PC-3 (cell line): ENCODE measurements around the gene C3orf70. TPM values are rescaled to one million over a fixed set of nuclear protein-coding genes. Genes with fewer than 3 reads are reported as not detected.

Source experiments
- ATAC-seq: fragments of 200-7000 bp; cut with Tn5 transposase; 2 replicates; pipeline ENCODE4 v1.9.1; 2020; ENCODE audit warnings: mild to moderate bottlenecking, moderate library complexity
- BruUV-seq: library from RNA; stranded (reverse); fragments of 400-500 nt; replicated peaks from 2 replicates; lab custom pipeline; 2021; lab: Mats Ljungman, UMichigan
- CTCF ChIA-PET: fragments of 300-600 bp; sonication (Branson Sonifier 250); formaldehyde crosslinking; loops from one replicate; lab custom pipeline; 2022; ENCODE audit warnings: antibody characterized with exemption; lab: Charles Lee
- POLR2A ChIA-PET: fragments of 300-600 bp; sonication (Branson Sonifier 250); formaldehyde crosslinking; loops from one replicate; lab custom pipeline; 2022; ENCODE audit warnings: antibody characterized with exemption; ENCODE audit not compliant: unreplicated experiment; lab: Charles Lee
- DNase-seq: peaks from one replicate; pipeline ENCODE4 v3.0.0-alpha.2; 2015
- H2AFZ ChIP-seq: fragments of 300-600 bp; sonication (generic); 2 replicates; pipeline ENCODE4 v1.6.0; 2016; ENCODE audit warnings: antibody characterized with exemption, low read length
- H3F3A ChIP-seq: fragments of 300-600 bp; sonication (generic); one replicate; pipeline ENCODE4 v1.6.0; 2017; ENCODE audit warnings: antibody characterized with exemption, low read length, control low read depth, mild to moderate bottlenecking; ENCODE audit not compliant: unreplicated experiment
- H3K27ac ChIP-seq: fragments of 300-600 bp; sonication (generic); 2 replicates; pipeline ENCODE4 v1.5.1; 2016; ENCODE audit warnings: mild to moderate bottlenecking, low read length
- H3K27me3 ChIP-seq: fragments of 300-600 bp; sonication (generic); 2 replicates; pipeline ENCODE4 v1.6.1; 2016; ENCODE audit warnings: low read length, mixed read lengths
- H3K36me3 ChIP-seq: fragments of 300-600 bp; sonication (generic); 2 replicates; pipeline ENCODE4 v1.6.1; 2016; ENCODE audit warnings: low read depth, mixed run types, low read length, mixed read lengths
- H3K4me1 ChIP-seq: fragments of 300-600 bp; sonication (generic); 2 replicates; pipeline ENCODE4 v1.5.1; 2016; ENCODE audit warnings: low read length; ENCODE audit not compliant: insufficient read depth
- H3K4me2 ChIP-seq: fragments of 300-600 bp; sonication (generic); 2 replicates; pipeline ENCODE4 v1.6.0; 2016; ENCODE audit warnings: low read length
- H3K4me3 ChIP-seq: fragments of 300-600 bp; sonication (generic); 2 replicates; pipeline ENCODE4 v1.5.1; 2016; ENCODE audit warnings: mild to moderate bottlenecking, low read length, mixed read lengths
- H3K79me2 ChIP-seq: fragments of 300-600 bp; sonication (generic); 2 replicates; pipeline ENCODE4 v1.6.1; 2017; ENCODE audit warnings: low read length, mixed read lengths
- H3K9ac ChIP-seq: fragments of 300-600 bp; sonication (generic); 2 replicates; pipeline ENCODE4 v1.6.0; 2016; ENCODE audit warnings: mild to moderate bottlenecking, low read length
- H3K9me2 ChIP-seq: fragments of 300-600 bp; sonication (generic); replicated peaks from 2 replicates; pipeline ENCODE4 v1.6.1; 2016; ENCODE audit warnings: mixed run types, low read length, mixed read lengths
- H3K9me3 ChIP-seq: fragments of 300-600 bp; sonication (generic); 2 replicates; pipeline ENCODE4 v1.6.1; 2016; ENCODE audit warnings: low read length, mixed read lengths
- H4K20me1 ChIP-seq: fragments of 300-600 bp; sonication (generic); 2 replicates; pipeline ENCODE4 v1.6.1; 2016; ENCODE audit warnings: low read length, mixed read lengths
- EZH2 ChIP-seq: fragments of 300-600 bp; sonication (generic); IDR thresholded peaks from one replicate; pipeline ENCODE4 v1.6.1; 2017; ENCODE audit warnings: antibody characterized with exemption, mild to moderate bottlenecking, low read length; ENCODE audit not compliant: unreplicated experiment
- EZH2phosphoT487 ChIP-seq: fragments of 300-600 bp; sonication (generic); IDR thresholded peaks from 2 replicates; pipeline ENCODE4 v1.6.1; 2018; ENCODE audit warnings: mild to moderate bottlenecking, antibody characterized with exemption, low read length, borderline replicate concordance
- intact Hi-C: fragments of 100-400 bp; cut with micrococcal nuclease; formaldehyde crosslinking; loops from 2 replicates; pipeline ENCODE4 v1.9.0; 2023
- total RNA-seq: library from RNA; depleted of rRNA; stranded (reverse); fragments of >200 nt; gene quantifications from 2 replicates; pipeline ENCODE4 v1.2.3, GENCODE V29; 2014
- TF ChIP-seq, protein P1 (sequence below): fragments of 300-600 bp; sonication (generic); conservative IDR thresholded peaks from 2 replicates; pipeline ENCODE4 v1.5.1; 2017; ENCODE audit warnings: antibody characterized with exemption, low read depth, mild to moderate bottlenecking, low read length

C3orf70 gene
- total RNA-seq, 1 experiment from 2014 or later, result not detected

DNA sequence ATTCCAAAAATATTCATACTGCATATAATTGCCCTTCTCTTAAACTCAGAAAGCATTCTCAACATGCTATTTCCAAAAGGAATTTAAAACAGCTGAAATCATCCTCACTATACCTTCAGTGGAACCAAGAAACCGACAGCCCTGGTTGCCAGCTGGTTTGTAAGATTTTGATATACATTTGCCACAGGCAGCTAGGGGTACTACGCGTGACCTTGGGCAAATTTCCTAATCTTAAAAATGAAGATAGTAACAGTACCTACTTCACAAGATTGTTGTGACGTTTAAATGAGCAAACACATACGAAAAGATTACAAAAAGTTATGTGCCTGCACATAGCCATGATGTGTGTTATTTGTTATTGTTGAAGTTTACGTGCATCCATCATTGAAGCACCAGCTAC, 7.3 kb downstream of the C3orf70 start:
- H3K27ac ChIP-seq, result no peak overlapping the region
- no peaks in the 10 kb centered on the region for H3K79me2 ChIP-seq
- ATAC-seq, result no peak
- H3K36me3 ChIP-seq, result no peaks in the 10 kb centered on the region
- no peak overlapping the region for H3K4me2 ChIP-seq
- H4K20me1 ChIP-seq, result no peaks in the 10 kb centered on the region
- H3K27me3 ChIP-seq, result peaks cover 89% of the 10 kb centered on the region
- H2AFZ ChIP-seq, result no peak overlapping the region
- POLR2A ChIA-PET, result no interaction called here
- TF ChIP-seq EZH2, result no peak
- TF ChIP-seq, protein P1, sequence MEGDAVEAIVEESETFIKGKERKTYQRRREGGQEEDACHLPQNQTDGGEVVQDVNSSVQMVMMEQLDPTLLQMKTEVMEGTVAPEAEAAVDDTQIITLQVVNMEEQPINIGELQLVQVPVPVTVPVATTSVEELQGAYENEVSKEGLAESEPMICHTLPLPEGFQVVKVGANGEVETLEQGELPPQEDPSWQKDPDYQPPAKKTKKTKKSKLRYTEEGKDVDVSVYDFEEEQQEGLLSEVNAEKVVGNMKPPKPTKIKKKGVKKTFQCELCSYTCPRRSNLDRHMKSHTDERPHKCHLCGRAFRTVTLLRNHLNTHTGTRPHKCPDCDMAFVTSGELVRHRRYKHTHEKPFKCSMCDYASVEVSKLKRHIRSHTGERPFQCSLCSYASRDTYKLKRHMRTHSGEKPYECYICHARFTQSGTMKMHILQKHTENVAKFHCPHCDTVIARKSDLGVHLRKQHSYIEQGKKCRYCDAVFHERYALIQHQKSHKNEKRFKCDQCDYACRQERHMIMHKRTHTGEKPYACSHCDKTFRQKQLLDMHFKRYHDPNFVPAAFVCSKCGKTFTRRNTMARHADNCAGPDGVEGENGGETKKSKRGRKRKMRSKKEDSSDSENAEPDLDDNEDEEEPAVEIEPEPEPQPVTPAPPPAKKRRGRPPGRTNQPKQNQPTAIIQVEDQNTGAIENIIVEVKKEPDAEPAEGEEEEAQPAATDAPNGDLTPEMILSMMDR, result no peak
- TF ChIP-seq EZH2phosphoT487, result no peak
- CTCF ChIA-PET, result no interaction called here
- intact Hi-C loops, result loop anchor here (5.0 kb wide), 1 partner anchor 33 kb away; no protein-coding TSS in a partner anchor
- no peaks in the 10 kb centered on the region for H3K9me3 ChIP-seq
- H3K4me3 ChIP-seq, result no peak overlapping the region
- no peaks in the 10 kb centered on the region for H3K4me1 ChIP-seq
- H3K9ac ChIP-seq, result no peak overlapping the region
- no peaks in the 10 kb centered on the region for H3K9me2 ChIP-seq
- H3F3A ChIP-seq, result no peaks in the 10 kb centered on the region
- BruUV-seq, result no TSS peak
- no peak for DNase-seq

DNA sequence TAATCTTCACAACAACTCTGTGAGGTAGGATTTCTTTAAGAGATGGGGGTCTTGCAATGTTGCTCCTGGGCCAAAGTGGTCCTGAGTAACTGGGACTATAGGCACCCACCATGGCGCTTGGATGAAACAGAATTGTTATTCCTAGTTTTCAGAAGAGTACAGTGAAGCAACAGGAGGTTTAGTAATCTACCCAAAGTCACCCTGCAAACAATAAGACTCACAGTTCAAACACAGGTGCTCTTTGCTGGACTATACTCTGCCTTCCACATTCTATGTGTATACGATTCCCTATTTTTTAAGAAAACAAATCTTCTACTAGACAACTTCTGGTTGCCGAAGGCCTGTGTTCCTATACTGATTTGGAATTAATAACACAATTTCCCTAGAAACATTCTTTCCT, 8.1 kb downstream of the C3orf70 start:
- POLR2A ChIA-PET, result no interaction called here
- TF ChIP-seq EZH2 (no peak), EZH2phosphoT487 (no peak)
- TF ChIP-seq, protein P1, result no peak
- H3F3A ChIP-seq, result no peaks in the 10 kb centered on the region
- no peaks in the 10 kb centered on the region for H3K79me2 ChIP-seq
- H3K27me3 ChIP-seq, result peaks cover 86% of the 10 kb centered on the region
- intact Hi-C loops, result loop anchor here (5.0 kb wide), 1 partner anchor 32 kb away; no protein-coding TSS in a partner anchor
- H3K9ac ChIP-seq, result no peak overlapping the region
- no peaks in the 10 kb centered on the region for H3K9me3 ChIP-seq
- CTCF ChIA-PET, result no interaction called here
- no peak overlapping the region for H3K4me2 ChIP-seq
- no peak overlapping the region for H2AFZ ChIP-seq
- H3K36me3 ChIP-seq, result no peaks in the 10 kb centered on the region
- no peak overlapping the region for H3K4me3 ChIP-seq
- H3K4me1 ChIP-seq, result no peaks in the 10 kb centered on the region
- no TSS peak for BruUV-seq
- no peaks in the 10 kb centered on the region for H3K9me2 ChIP-seq
- no peaks in the 10 kb centered on the region for H4K20me1 ChIP-seq
- ATAC-seq (0 out of 2 replicates have a peak, but pooled peaks have one; percentile 29), DNase-seq (no peak)
- H3K27ac ChIP-seq, result no peak overlapping the region

DNA sequence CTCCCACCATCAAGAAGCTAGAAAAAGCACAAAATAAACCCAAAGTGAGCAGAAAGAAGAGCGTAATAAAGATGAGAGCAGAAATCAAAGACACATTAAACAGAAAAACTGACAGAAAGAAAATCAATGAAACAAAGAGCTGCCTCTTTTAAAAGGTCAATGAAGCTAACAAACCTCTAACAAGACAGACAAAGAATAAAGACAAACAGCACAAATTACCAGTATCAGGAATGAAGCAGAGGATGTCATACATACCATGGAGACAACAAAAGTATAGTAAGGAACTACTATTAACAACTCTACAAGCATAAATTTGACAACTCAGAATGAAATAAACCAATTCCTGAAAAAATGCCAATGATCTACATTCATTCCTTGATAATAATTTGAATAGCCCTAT, 15.0 kb downstream of the C3orf70 start:
- ChIA-PET CTCF (no interaction called here), POLR2A (no interaction called here)
- Histone ChIP-seq H3K36me3 (no peaks in the 10 kb centered on the region), H3K27me3 (peaks cover 31% of the 10 kb centered on the region), H3F3A (no peaks in the 10 kb centered on the region), H3K9ac (no peak overlapping the region), H3K79me2 (no peaks in the 10 kb centered on the region), H3K9me3 (no peaks in the 10 kb centered on the region), H3K27ac (no peak overlapping the region), H3K4me2 (no peak overlapping the region), H2AFZ (no peak overlapping the region), H3K4me3 (no peak overlapping the region), H4K20me1 (no peaks in the 10 kb centered on the region), H3K9me2 (no peaks in the 10 kb centered on the region), H3K4me1 (no peaks in the 10 kb centered on the region)
- TF ChIP-seq EZH2 (no peak), EZH2phosphoT487 (no peak)
- TF ChIP-seq, protein P1, result no peak
- DNase-seq (no peak), ATAC-seq (no peak)
- no TSS peak for BruUV-seq
- intact Hi-C loops, result no loop called here
